IgD-negative memory B cell (primary cell): Measurements from ENCODE around the gene POLN. TPM values are rescaled to one million over a fixed set of nuclear protein-coding genes. Genes with fewer than 3 reads are reported as not detected.

Experiments
- H3K27ac Mint-ChIP-seq, 3 donors: one replicate each; pipeline ENCODE4 v1.8.0; 2020 to 2022; ENCODE audit warnings: mild to moderate bottlenecking in 3 of 3, mixed read lengths in 3 of 3, moderate library complexity in 1 of 3
- H3K27me3 Mint-ChIP-seq: one replicate; pipeline ENCODE4 v1.8.0; 2021; ENCODE audit warnings: mixed read lengths
- H3K36me3 Mint-ChIP-seq: one replicate; pipeline ENCODE4 v1.8.0; 2020; ENCODE audit warnings: mild to moderate bottlenecking, mixed read lengths
- H3K4me1 Mint-ChIP-seq, 3 donors: one replicate each; pipeline ENCODE4 v1.8.0; 2020 to 2022; ENCODE audit warnings: mixed read lengths in 3 of 3, mild to moderate bottlenecking in 1 of 3
- H3K4me3 Mint-ChIP-seq, 4 donors: one replicate each; pipeline ENCODE4 v1.8.0; 2020 to 2022; ENCODE audit warnings: mild to moderate bottlenecking in 4 of 4, mixed read lengths in 4 of 4, moderate library complexity in 3 of 4
- H3K9me3 Mint-ChIP-seq, 3 donors: one replicate each; pipeline ENCODE4 v1.8.0; 2020 to 2021; ENCODE audit warnings: mixed read lengths in 3 of 3, mild to moderate bottlenecking in 1 of 3
- polyA plus RNA-seq: library from polyadenylated mRNA; unstranded; fragments of 300-500 nt; fragmentation: Illumina TruSeq; gene quantifications from one replicate; pipeline ENCODE4 v1.2.3, GENCODE V29; 2021

The POLN gene
- polyA plus RNA-seq, 1 donor from 2014 or later, result 0.09 TPM

DNA sequence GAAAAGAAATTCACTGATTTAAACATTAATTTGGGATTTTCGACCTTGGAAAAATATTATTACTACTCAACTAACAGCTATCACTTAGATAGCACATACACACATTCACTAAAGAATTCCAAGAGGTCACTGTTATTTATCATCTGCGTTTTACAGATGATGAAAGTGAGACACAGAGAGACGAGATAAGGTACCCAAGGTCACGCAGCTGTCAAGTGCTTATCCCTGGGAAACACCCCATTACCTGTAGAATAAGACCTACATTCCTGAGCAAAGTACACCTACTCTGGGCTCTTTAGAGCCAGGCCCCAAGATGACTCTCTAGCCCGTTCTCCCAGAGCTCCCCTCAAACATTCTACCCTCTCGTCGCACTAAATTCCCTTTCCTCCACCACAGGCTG lies 48.6 kb downstream of the POLN start:
- Mint-ChIP-seq H3K4me1 (no peaks in the 10 kb centered on the region), H3K27me3 (no peaks in the 10 kb centered on the region), H3K27ac (peak overlapping the region in 1 of 3 donors; percentile 92), H3K36me3 (peaks cover 4% of the 10 kb centered on the region), H3K9me3 (no peaks in the 10 kb centered on the region), H3K4me3 (no peak overlapping the region)

DNA sequence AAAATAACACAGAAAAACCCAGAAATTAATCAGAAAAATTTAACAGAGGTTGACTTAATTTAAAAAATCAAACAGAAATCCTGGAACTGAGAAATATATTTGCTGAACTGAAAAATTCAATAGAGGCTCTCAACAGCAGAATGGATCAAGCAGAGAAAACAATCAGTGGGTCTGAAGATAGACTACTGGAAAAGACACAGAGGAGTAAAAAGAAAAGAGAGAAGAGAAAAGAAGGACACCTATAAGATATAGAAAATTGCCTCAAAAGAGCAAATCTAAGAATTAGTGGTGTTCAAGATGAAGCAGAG lies 55.1 kb downstream of the POLN start:
- no peak overlapping the region for H3K4me3 Mint-ChIP-seq
- H3K36me3 Mint-ChIP-seq, result peaks cover 11% of the 10 kb centered on the region
- peaks cover 2 to 22% (median 2%) of the 10 kb centered on the region in 3 donors for H3K9me3 Mint-ChIP-seq
- H3K27ac Mint-ChIP-seq, result no peak overlapping the region
- no peaks in the 10 kb centered on the region for H3K4me1 Mint-ChIP-seq
- no peaks in the 10 kb centered on the region for H3K27me3 Mint-ChIP-seq

DNA sequence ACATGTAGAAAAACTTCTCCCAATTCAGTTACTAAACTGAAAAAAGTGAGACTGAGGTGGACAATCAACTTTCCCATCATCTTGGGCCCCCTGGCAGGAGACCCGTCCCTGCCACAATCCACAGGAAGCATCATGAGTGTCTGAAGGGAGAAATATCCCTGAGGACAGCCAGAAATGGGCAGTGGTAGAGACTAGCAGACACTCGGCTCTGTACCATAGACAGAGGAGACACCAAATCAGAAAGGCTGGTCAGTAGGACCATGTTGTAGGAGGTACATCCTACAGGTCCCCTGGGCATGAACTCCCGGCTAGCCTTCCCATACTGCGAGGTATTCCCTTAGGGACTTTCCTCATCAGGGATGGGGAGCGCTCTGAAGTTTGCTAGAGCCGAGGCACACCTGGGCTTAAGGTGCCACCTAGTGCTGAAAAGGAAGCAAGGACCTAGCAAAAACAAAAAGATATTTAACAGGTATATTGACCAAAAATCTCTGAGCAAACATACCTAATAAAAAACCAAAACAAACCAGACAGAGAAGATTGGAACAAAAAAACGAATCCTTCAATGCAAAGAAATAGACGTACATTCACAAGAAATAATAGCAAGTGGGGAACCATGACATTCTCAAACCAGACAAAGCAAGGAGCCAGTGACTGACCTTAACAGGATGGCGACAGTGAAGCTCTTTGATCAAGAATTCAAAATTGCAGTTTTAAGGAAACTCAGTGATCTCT lies 55.6 kb downstream of the POLN start:
- Mint-ChIP-seq H3K4me1 (no peaks in the 10 kb centered on the region), H3K4me3 (peak overlapping the region in 1 of 4 donors; percentile 58), H3K27ac (no peak overlapping the region), H3K36me3 (peaks cover 16% of the 10 kb centered on the region), H3K27me3 (no peaks in the 10 kb centered on the region), H3K9me3 (peaks cover 2 to 22% (median 2%) of the 10 kb centered on the region in 3 donors)

DNA sequence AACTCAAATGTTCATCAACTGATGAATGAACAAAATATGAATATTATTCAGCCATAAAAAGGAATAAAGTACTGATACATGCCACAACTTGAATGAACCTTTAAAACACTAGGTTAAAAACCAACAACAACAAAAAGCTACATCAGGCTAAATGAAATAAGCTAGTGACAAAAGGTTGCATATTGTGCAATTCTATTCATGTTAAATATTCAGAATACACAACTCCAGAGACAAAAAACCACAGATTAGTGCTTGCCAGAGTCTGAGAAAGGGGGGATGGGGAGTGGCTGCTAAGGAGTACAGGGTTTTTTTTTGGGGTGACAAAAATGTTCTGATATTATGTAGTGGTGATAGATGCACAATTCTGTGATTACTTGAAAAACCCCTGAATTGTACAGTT lies 58.5 kb downstream of the POLN start:
- Mint-ChIP-seq H3K36me3 (peaks cover 16% of the 10 kb centered on the region), H3K27ac (no peak overlapping the region), H3K4me3 (no peak overlapping the region), H3K27me3 (no peaks in the 10 kb centered on the region), H3K9me3 (peaks cover 2 to 22% (median 2%) of the 10 kb centered on the region in 3 donors), H3K4me1 (no peaks in the 10 kb centered on the region)

DNA sequence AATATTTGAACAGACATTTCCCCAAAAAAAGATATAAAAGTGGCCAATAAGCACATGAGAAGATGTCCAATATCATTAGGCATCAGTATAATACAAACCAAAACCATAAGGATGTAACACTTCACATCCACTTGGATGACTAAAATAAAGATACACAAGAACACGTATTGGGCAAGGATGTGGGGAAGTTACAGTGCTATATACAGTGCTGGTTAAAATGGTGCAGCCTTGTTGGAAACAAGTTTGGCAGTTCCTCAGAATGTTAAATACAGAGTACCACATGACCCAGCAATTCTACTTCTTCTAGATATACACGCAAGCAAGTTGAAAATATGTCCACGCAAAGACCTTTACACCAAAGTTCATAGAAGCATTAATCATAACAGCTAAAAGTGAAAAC lies 58.9 kb downstream of the POLN start:
- Mint-ChIP-seq H3K27me3 (no peaks in the 10 kb centered on the region), H3K4me1 (peaks cover 0 to 2% (median 0%) of the 10 kb centered on the region in 3 donors), H3K36me3 (peaks cover 18% of the 10 kb centered on the region), H3K27ac (no peak overlapping the region), H3K4me3 (no peak overlapping the region), H3K9me3 (peaks cover 2 to 22% (median 2%) of the 10 kb centered on the region in 3 donors)

DNA sequence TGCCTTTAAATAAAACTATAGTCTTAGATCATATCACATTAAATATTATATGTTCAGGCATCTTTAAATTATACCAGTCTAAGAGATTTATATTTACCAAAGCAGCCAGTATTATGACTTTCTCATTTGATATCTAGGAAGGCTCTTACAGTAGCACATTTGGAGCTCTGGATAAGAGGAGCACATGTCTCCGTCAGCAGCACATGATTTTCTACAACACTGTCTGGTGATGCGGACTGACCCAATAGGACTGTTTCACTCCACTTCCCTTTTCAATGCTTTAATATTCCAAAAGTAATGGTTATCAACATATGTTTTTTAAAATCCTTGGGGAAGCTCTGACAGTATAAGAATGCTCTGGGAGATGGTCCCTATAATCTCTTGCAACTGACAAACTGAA lies 61.5 kb downstream of the POLN start:
- Mint-ChIP-seq H3K4me1 (peaks cover 0 to 3% (median 0%) of the 10 kb centered on the region in 3 donors), H3K27me3 (no peaks in the 10 kb centered on the region), H3K9me3 (peaks cover 0 to 9% (median 0%) of the 10 kb centered on the region in 3 donors), H3K36me3 (peaks cover 24% of the 10 kb centered on the region), H3K27ac (no peak overlapping the region), H3K4me3 (no peak overlapping the region)

DNA sequence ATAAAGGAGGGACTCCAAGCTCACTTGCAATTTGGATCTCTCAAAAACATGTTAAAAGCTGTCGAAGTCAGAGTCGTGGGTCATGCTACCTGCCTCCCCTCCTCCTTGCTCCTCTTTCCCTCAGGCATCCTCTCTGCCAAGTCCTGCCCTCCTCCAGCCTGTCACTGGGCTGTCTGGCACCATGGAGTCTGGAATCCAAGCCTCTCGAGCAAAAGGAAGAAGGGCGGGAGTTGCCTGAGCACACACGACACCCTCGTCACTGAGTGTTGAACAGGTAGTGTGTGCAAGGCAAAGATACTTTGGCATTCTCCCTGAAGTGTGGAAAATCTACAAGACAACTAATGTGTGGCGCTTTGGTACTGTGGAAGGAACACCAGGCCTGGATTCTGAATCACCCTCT lies 62.2 kb downstream of the POLN start:
- Mint-ChIP-seq H3K36me3 (peaks cover 20% of the 10 kb centered on the region), H3K9me3 (peaks cover 0 to 9% (median 0%) of the 10 kb centered on the region in 3 donors), H3K4me1 (peaks cover 0 to 3% (median 0%) of the 10 kb centered on the region in 3 donors), H3K4me3 (no peak overlapping the region), H3K27ac (no peak overlapping the region), H3K27me3 (no peaks in the 10 kb centered on the region)

DNA sequence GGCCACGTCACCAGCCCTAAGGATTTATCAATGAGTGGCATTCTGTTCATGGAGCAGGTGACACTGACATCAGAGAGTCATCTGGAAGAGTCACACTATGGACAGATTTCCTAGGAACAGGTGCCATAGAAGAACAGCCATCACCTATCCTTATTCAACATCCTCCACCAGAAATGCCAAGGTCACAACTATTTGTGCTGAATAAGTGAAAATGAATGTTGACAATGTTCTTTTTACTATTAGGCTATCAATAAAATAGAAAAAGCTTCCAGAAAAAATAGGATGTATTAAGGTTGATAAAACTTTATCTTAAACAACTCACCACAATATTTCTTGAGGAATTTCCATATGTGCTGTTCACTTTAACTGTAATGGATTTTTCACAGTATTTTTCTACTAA lies 62.9 kb downstream of the POLN start:
- Mint-ChIP-seq H3K27me3 (no peaks in the 10 kb centered on the region), H3K27ac (no peak overlapping the region), H3K4me3 (no peak overlapping the region), H3K9me3 (peaks cover 0 to 9% (median 0%) of the 10 kb centered on the region in 3 donors), H3K36me3 (peaks cover 20% of the 10 kb centered on the region), H3K4me1 (peaks cover 0 to 3% (median 0%) of the 10 kb centered on the region in 3 donors)

DNA sequence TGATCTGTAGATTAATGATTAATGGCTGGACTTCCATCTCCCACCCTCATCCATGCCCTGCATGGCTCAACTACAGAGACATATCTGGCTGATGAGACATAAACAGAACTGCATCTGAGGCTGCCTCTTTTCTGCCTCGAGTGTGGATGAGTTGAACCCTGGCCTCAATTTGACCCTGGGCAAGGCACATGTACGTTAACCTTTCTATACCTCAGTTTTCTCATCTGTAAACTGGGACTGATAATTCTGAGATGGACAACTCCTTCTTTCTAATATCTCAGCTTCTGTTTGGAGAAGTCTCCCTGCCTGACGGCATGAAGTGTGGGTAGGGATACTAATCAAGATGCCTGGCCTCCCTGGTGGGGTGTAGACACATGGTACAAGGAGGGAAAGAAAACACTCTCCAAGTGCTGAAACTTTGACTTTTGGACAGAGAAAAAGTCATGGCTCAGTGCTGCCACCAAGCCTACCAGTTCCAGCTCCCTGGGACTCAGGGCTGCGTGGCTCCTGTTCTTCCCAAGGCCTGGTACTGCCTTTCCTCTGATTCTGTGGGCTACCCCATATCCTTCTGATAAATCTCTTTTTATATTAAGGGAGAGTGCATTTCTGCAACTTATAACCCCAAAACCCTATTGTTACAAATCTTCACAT lies 64.4 kb downstream of the POLN start:
- H3K27me3 Mint-ChIP-seq, result no peaks in the 10 kb centered on the region
- peak overlapping the region in 1 of 4 donors; percentile 2 for H3K4me3 Mint-ChIP-seq
- H3K4me1 Mint-ChIP-seq, result peaks cover 0 to 5% (median 0%) of the 10 kb centered on the region in 3 donors
- H3K27ac Mint-ChIP-seq, result peak overlapping the region in 1 of 3 donors; percentile 20
- peaks cover 19% of the 10 kb centered on the region for H3K36me3 Mint-ChIP-seq
- H3K9me3 Mint-ChIP-seq, result peaks cover 0 to 6% (median 0%) of the 10 kb centered on the region in 3 donors

DNA sequence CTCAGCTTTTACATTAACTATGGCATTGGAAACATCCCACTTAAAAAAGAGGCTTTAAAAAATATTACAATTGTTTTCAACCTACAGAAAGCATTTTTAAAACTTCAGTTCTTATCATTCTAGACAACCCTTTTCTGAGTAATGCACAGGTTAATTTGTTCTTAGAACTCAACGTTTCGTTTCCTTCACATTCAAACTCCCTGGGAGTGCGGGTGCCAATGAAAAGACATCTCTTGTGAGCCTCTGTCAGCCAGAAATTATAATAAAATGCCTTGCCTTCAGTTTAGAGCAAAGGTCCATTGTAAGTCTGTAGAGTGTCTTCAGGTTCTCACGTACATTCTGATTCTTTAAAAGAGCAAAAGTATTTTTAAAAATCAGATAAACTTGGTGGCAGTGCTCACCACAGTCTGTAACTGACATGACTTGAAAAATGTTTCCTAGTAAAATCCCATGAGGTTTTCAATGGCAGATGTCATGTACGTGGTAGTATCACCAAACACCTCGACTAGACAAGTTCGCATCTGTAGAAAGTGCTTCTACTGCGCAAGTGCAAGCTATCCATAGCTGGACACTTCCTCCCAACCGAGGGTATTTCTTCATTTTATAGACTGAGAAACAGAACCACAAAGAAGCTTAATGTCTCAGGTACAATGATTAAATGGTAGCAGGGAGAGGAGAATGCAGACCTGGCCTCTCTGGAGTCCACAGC lies 65.8 kb downstream of the POLN start:
- H3K9me3 Mint-ChIP-seq, result no peaks in the 10 kb centered on the region
- H3K36me3 Mint-ChIP-seq, result peaks cover 8% of the 10 kb centered on the region
- H3K4me3 Mint-ChIP-seq, result no peak overlapping the region
- no peak overlapping the region for H3K27ac Mint-ChIP-seq
- H3K4me1 Mint-ChIP-seq, result peaks cover 0 to 10% (median 9%) of the 10 kb centered on the region in 3 donors
- H3K27me3 Mint-ChIP-seq, result no peaks in the 10 kb centered on the region

DNA sequence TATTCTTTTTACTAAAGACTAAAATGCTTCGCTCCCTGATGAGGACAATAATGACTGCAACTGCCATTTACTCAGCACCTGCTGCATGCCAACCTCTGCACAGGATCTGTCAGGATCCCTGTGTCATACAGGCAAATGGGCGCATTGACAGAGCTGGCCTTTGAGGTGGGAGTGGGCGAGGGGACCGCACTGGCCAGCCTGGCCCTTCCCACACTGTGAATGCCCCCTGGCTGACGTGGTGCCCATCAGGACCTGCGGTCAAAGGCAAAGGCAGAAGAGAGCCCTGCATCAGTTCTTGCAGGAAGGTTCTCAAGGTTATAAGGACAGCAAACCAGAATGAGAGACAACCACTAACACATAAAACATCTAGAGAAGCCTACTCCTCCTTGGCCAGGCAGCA lies 67.9 kb downstream of the POLN start:
- no peak overlapping the region for H3K27ac Mint-ChIP-seq
- peaks cover 0 to 12% (median 12%) of the 10 kb centered on the region in 3 donors for H3K4me1 Mint-ChIP-seq
- H3K27me3 Mint-ChIP-seq, result no peaks in the 10 kb centered on the region
- H3K9me3 Mint-ChIP-seq, result no peaks in the 10 kb centered on the region
- H3K36me3 Mint-ChIP-seq, result peaks cover 8% of the 10 kb centered on the region
- no peak overlapping the region for H3K4me3 Mint-ChIP-seq

DNA sequence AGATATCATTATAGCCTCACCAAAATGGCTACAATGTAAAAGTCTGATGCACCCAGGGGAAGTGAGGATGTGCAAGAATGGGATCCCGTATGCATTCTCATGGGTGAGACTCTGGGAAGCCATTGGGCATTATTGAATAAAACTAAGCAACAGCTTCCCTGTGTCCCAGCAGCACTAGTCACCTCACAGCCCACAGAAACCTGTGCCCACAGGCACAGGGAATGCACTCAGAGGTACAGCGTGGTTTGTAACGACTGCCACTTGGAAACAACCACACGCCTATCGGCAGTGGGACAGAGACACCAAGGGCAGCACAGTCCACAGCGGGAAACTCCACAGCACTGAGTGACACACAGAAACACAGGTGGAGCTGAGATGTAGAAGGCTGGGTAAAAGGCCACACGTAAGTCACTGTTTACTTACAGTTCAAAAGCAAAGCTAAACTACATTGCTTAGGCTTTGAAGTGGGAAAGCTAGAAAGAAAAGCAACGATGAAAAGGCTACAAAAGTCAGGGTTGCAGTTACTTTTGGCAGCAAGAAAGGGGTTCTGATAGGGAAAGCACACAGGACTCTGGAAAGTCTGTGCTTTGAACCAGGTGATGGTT lies 69.2 kb downstream of the POLN start:
- peaks cover 8% of the 10 kb centered on the region for H3K36me3 Mint-ChIP-seq
- no peaks in the 10 kb centered on the region for H3K27me3 Mint-ChIP-seq
- peak overlapping the region in 2 of 4 donors; percentile 24 to 27 for H3K4me3 Mint-ChIP-seq
- H3K27ac Mint-ChIP-seq, result peak overlapping the region in 2 of 3 donors; percentile 48 to 76
- no peaks in the 10 kb centered on the region for H3K9me3 Mint-ChIP-seq
- H3K4me1 Mint-ChIP-seq, result peaks cover 0 to 15% (median 13%) of the 10 kb centered on the region in 3 donors

DNA sequence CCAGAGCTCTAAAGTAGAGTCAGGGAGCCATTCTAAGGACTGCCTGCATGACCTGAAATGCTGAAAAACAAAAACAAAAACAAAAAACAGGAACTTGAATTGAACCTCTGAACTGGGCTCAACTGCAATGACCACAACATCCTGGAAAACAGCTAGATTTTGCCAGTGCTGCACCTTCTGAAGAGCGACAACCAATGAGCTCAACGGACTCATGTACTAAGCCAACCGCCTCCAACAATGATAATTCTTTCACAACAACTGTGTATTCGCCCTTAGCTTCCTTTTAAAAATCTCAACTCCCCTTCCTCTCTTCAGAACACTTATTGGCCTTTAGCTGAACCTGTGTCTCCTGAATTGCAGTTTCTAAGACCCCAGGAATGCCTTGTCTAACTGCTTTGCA lies 69.8 kb downstream of the POLN start:
- Mint-ChIP-seq H3K4me3 (peak overlapping the region in 3 of 4 donors; percentile 2 to 27 (median 24)), H3K4me1 (peaks cover 0 to 15% (median 13%) of the 10 kb centered on the region in 3 donors), H3K27me3 (no peaks in the 10 kb centered on the region), H3K9me3 (no peaks in the 10 kb centered on the region), H3K27ac (peak overlapping the region in 2 of 3 donors; percentile 48 to 76), H3K36me3 (peaks cover 8% of the 10 kb centered on the region)

DNA sequence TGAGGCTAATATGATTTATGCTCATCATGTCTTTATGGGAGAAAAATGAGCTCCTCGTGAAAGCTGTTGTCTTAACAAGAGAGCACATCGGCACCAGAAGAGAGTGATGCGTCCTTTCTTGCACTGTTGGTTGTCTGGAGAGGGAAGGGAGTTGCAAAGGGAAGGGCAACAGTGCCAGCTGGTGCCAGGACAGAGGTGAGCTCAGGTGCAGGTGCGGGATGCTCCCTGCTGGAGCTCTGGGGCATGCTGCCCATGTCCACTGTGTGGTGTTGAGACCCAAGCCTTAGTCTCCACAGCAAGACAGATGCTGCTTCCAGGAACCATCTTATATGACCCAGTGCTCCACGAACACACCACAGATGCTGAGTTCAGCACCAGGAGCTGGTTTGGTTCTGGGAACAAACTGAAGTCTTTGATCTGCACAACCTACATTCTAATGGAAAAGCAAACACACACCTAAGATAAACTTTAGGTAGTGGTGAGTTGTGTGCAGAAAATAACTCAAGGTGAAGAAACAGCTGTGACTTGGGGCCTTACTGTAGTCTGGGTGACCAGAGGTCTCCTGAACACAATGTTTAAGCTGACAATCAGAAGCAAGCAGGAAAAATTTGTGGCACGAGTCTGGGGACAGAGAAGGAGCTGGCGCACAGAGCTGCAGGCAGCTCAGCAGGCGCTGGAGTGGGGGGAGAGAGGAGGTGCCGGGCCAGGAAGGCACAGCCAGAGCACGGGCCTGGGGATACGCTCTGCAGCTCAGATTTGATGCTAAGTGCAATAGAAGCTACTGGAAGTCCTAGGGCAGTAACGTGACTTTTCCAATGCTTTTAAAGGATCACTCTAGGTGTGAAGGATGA lies 73.2 kb downstream of the POLN start:
- peak overlapping the region in 1 of 3 donors; percentile 60 for H3K27ac Mint-ChIP-seq
- no peak overlapping the region for H3K4me3 Mint-ChIP-seq
- H3K27me3 Mint-ChIP-seq, result no peaks in the 10 kb centered on the region
- H3K9me3 Mint-ChIP-seq, result peaks cover 0 to 4% (median 0%) of the 10 kb centered on the region in 3 donors
- peaks cover 5% of the 10 kb centered on the region for H3K36me3 Mint-ChIP-seq
- H3K4me1 Mint-ChIP-seq, result peaks cover 0 to 15% (median 13%) of the 10 kb centered on the region in 3 donors
